ENCODE results near the gene GRXCR2.
"Not testable (repeated sequence)": the region's sequence is repeated elsewhere in the genome, so short reads cannot be mapped to it uniquely, and the experiment has no call there.

Gene GRXCR2

DNA sequence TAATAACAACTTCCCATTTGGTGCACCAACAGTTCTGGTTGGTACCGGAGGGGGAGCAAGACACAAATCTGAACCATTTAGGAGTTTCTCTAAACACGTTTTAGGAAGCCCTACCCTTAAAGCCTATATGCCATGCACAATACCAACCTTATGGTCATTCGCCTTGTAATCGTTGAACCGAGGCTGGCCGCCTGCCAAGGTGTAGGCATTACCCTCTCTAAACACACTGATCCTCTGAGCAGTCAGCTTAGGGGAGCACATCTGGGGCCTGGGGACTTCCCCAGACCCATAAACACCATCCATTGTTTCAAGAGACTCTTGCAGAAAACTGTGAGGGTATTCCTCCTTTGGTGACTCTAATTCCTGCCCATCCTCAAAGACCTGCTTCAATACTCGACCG lies 328 bp downstream of the GRXCR2 start:
- DNase-seq = no peak

DNA sequence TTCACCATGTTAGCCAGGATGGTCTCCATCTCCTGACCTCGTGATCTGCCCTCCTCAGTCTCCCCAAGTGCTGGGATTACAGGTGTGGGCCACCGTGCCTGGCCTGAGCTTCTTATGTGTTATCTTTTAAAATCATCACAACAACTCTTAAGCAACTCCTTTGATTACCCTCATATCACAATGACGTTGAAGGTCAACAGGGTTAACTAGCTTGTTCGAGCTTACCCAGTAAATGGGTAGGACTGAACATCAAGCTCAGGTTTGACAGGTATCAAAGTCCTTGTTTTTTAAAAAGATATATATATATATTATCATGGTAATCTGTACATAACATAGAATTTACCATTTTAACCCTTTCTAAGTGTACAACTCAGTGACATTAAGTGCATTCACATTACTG lies 3.1 kb downstream of the GRXCR2 start:
- no peak for DNase-seq

- no peak for DNase-seq
Measured at GRCh38 chr5:145867806-145868205, 5.0 kb downstream of the GRXCR2 start.

DNA sequence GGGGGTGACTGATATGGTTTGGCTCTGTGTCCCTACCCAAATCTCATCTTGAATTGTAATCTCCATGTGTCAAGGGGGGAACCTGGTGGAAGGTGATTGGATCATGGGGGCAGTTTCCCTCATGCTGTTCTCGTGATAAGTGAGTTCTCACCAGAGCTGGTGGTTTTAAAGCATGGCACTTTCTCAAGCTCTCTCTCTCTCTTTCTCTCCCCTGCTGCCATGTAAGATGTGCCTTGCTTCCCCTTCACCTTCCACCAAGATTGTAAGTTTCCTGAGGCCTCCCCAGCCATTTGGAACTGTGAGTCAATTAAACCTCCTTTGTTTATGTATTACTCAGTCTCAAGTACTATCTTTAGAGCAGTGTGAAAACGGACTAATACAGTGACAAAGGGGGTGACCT lies 8.4 kb downstream of the GRXCR2 start:
- not testable (repeated sequence) for DNase-seq

DNA sequence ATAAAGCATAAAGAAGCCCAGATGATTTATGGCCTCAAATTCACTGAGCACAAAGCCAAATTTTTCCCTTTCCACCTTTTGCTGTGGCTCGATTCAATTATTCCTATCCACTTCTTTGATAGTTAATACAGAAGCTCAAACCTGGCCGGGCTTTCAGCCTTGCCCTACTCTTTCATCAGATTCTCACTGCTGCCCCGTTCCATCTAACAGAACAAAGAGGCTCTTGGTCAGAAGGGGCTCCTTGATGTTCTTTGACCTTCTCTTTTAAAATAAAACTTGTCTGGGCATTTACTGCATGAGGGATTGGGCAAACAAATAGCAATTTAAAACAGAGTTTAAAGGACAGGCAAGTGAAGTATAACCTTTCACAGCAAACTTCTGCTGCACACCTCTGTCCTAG lies 9.8 kb downstream of the GRXCR2 start:
- DNase-seq = no peak

DNA sequence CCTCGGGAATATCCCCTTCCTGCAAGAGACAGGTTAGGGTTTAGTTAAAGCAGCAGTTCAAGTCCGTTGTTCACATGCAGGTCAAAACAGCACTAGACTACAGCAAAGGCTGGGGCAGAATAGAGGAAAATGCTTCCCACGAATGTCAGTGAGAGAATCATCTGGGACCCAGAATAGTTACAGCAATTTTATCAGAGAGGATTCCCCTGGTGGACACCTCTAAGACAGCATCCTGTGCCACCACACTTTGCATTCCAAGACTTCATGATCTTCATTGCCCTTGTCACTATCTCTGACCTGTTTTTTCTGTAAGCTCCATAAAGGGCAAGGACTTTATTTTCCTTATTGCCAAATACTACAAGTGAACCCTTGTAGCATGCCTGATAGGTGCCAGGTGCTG lies 12.9 kb downstream of the GRXCR2 start:
- no peak for DNase-seq

DNA sequence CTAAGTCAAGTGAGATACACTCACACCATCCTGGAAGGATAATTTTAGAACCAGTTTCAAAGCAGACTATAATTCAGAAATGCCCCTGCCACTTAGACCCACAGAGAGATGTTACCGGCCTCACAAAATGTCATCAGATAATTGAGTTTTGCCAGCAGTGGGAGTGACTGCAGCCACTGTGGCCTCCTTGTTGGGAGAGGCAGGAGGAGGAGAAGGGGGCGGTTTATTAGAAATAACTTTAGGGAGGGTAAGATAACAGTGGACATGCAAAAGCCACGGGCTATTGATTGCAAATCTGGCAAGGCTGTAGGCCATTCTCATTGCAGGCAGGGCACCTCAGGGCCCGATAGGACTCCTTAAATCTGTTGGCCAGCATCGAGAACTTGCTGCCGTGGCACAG lies 13.4 kb downstream of the GRXCR2 start:
- no peak for DNase-seq

- DNase-seq = no peak
Measured at GRCh38 chr5:145858959-145859358, 13.9 kb downstream of the GRXCR2 start.

DNA sequence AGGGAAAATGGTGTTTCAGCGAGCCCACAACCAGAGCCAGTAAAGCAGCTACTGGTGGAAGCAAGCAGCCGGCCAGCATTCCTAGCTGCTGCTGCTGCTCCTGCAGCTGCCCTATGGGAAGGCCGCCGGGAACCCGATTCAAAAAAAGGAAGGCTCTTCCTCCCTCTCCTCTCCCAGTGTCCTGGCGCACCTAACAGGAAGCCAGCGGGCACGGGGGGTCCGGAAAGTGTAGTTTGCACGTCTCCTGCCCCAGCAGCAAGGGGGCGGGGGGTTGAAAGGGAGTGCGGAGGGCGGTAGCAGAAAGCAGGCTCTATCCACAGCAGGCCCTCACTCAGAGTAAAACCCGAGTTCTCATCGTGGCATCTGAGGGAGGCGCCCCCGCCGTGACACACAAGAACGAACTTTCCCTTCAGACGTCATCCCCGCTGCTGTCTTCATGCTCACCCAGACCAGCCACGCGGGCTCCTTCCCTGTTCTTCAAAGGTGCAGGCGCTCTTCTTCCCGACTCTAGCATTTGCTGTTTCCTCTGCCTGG lies 16.5 kb downstream of the GRXCR2 start:
- no peak for DNase-seq

DNA sequence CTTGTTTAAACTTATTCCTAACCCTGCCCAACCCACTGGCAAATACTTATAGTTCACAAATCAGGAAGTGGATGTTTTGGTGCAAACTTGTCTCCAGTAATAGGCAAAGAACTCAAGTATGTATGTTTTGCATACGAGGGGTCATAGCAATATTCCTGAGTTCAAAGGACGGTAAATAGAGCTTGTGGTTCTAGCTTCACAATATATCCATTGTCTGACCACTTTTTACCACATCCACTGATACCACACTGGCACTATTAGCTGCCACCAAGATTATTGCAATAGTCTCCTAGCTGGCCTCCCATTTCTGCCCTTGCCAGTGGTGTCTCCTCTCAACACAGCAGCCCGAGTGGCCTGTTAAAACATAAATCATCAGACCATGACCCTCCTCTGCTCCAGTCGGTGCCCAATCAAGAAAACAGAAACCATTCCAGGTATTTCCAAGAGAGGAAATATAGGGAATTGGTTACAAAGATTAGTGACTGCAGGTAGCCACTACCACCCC lies 17.0 kb downstream of the GRXCR2 start:
- no peak for DNase-seq

DNA sequence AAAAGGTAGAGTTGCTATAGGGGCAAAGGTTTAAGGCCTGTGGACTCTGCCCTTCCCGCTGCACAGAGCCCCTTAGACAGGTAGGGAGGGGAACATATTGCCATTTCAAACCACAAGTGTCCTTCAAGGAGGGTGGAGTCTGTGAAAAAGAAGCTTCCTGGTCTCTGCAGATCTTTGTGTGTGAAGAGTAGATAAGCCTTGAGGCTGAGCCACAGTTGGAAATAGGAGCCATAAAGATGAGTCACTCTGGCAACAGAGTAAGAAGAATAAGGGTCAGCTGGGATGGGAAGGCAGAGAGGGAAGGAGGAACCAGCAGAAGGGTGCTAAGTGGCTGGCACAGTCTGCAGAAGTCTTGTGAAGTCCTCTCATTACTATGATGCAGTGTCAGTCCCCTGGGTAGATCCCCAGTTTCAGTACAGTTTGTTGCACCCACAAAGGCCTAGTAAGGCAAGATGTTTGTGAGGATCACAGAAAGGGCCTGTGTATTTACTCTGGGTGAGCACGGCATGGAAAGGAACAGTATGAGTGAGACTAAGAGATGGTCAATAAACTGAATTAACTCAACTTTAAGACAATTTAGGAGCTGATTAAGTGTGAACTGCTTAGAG lies 18.1 kb downstream of the GRXCR2 start:
- DNase-seq = no peak

- no peak for DNase-seq
Measured at GRCh38 chr5:145853781-145854376, 18.9 kb downstream of the GRXCR2 start.

DNA sequence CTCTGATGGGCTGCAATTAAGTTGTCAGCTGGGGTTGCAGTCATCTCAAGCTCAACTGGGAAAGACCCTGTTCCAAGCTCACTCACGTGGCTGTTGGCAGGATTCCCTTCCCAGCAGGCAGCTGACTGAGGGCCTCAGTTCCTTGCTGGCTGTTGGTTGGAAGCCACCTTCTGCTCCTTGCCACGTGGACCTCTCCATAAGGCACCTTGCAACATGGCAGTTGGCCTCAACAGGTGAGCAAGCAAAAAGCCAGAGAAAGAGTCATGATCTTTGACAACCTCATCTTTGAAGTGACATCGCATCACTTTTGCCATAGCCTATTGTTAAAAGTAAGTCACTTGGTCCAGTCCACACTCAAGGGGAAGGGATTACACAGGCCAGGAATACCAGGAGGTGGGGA lies 19.8 kb downstream of the GRXCR2 start:
- no peak for DNase-seq

DNA sequence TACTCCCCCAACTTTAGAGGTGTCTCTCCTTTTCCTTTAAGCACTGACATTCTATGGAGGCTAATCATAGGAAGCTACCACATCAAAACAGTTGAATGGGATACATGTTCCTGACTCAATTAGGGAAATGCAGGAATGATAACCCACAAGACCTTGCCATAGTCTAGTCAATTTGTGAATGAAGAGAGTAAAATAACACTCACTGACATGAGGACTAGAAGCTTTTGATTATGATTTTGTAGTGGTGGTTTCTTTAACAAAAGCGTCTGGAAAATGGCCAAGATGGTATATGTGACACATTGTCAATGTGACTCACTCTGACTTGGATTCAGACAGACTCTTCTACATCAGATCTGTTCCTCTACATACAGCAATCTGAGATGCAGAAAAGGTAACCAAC lies 24.0 kb downstream of the GRXCR2 start:
- no peak for DNase-seq

GRCh38 chr5:145847499-145848497 lies 25.0 kb downstream of the GRXCR2 start:
- DNase-seq = no peak

GRCh38 chr5:145846081-145846480 lies 26.7 kb downstream of the GRXCR2 start:
- DNase-seq = no peak

DNA sequence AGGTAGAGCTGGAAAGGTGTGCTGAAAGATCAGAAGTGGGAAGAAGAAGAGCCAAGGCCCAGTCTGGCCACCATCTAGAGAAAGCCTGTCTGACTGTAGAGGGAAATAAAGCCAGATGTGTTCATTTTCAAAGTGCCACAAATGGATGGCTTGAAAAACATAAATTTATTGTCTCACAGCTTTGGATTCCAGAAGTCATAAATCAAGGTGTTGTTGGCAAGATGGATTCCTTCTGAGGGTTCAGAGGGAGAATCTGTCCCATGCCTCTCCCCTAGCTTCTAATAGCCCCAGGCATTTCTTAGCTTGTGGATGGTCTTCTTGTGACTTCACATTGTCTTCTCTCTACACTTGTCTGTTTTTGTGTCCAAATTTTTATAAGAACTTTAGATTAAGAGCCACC lies 31.5 kb downstream of the GRXCR2 start:
- DNase-seq = no peak

- DNase-seq = no peak
Measured at GRCh38 chr5:145840458-145841132, 32.2 kb downstream of the GRXCR2 start.

GRCh38 chr5:145838276-145838675 lies 34.5 kb downstream of the GRXCR2 start:
- DNase-seq = no peak

DNA sequence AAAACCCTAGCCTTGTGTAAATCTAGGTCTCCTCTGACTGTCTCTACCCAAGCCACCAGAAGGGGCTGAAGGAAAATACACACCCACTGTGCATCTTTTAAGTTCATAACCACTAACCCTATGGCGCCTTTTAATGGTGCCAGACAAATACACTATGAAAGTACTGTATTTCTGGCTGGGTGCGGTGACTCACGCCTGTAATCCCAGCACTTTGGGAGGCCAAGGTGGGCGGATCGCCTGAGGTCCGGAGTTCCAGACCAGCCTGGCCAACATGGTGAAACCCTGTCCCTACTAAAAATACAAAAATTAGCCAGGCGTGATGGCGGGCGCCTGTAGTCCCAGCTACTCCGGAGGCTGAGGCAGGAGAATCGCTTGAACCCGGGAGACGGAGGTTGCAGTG lies 36.6 kb downstream of the GRXCR2 start:
- not testable (repeated sequence) for DNase-seq

DNA sequence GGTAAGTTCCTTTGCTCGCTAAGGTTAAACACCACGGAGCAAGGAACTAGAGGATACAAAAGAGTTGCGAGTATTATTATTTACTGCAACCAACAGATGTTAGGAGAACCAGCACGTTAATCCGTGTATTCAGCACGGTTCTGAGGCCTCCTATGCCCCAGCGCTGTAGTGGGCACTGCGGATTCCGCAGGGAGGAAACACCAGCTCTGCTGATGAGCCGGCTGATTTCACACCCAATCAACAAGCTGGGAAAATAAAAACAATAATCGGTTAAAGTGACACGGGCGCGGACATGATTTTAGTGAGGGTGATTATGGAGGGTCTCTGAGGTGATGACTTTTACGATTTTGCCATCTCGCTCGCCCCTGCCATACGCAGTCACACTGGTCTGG lies 37.0 kb downstream of the GRXCR2 start:
- no peak for DNase-seq

DNA sequence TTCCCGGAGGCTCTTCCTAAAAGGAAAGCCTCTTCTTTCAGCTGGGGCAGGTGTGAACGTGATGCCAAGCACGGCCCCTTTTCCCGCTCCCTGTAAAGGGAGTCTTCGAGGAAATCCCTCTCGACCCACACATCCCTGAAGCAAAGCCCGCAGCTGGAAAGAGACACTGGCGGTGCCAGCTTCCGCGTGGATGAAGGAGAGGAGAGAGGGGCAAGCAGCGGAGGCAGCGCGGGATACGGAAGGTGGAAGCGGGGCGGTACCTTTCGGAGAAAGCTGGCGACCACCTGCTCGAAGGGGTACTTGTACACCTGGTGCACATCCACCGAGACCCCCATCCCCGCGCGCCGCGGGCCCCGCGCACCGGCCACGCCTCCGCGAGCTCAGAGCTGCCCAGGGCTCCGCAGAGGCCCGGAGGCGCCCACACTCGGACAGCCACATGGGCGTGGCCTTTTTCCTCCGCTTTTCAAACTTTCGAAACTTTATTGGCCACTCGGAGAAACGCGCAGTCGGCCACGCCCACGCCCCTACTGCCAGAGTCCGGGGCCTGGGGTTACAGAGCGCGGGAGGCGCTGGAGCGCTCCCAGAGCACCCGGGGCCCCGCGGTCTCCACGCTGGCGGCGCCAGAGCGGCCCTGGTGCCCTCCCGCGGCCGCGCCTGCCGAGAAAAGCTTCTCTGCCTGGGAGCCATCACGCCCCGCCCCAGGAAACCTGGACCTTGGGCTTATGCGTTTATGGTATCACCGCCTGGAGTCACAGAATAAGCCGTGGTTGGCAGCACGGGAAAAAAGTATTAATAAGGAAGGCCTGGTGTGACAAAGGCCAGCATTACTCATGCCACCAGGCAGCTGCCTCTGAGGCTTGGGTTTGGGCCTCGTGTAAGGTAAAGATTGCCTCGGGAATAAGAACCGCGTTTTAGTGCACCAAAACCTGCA lies 37.6 kb downstream of the GRXCR2 start, which contains the start of gene PRELID2:
PRELID2 (minus strand) TSS at position 426 of the 931 bp plus-strand sequence; CDS start at position 335, 91 bp downstream.
- peak; percentile 17 for DNase-seq

Data from NCI-H1436 treated with DMSO at 0.1 percent for 48 hours (cell line).